ENCODE data around the gene TTC23. TPM values are rescaled to one million over a fixed set of nuclear protein-coding genes. Genes with fewer than 3 reads are reported as not detected.
A peak's percentile ranks its signal among the peaks of the same experiment; 100 is the strongest.
"Not testable (repeated sequence)": the region's sequence is repeated elsewhere in the genome, so short reads cannot be mapped to it uniquely, and the experiment has no call there.

The TTC23 gene
- polyA plus RNA-seq, 1 donor from 2014 or later = 0.99 TPM

DNA sequence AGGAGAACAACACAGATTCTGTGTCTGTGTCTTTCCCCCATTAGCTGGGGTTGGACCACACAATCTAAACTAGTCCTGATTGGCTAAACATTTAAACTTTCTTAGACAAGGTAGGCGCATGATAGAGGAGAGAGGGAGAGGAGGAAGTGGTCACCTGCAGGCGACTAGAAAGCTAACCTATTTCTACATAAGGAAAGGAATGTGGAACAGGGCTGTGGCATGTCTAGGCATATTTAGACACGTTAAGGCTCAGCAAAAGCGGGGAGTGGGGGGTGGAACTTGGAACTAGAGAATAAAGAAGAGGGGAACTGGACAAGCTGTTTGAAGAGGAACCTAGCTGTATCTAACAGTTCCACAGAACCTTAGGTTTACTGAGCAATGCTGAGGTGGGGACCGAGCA lies 14.7 kb upstream of the TTC23 start:
- Mint-ChIP-seq H3K9me3 (no peaks in the 10 kb centered on the region), H3K27me3 (no peaks in the 10 kb centered on the region), H3K4me3 (no peak overlapping the region), H3K27ac (no peak overlapping the region), H3K36me3 (peaks cover 11% of the 10 kb centered on the region), H3K4me1 (no peaks in the 10 kb centered on the region)

GRCh38 chr15:99257107-99257750 lies 7.8 kb upstream of the TTC23 start:
- Mint-ChIP-seq H3K9me3 (no peaks in the 10 kb centered on the region), H3K4me1 (peaks cover 11 to 15% (median 15%) of the 10 kb centered on the region in 3 donors), H3K27me3 (no peaks in the 10 kb centered on the region), H3K36me3 (peaks cover 15% of the 10 kb centered on the region), H3K4me3 (no peak overlapping the region), H3K27ac (no peak overlapping the region)

- Mint-ChIP-seq H3K27ac (no peak overlapping the region), H3K9me3 (peaks cover 0 to 1% (median 0%) of the 10 kb centered on the region in 3 donors), H3K4me3 (peak overlapping the region in 3 of 4 donors; percentile 46 to 58 (median 50)), H3K4me1 (peaks cover 25 to 28% (median 27%) of the 10 kb centered on the region in 3 donors), H3K36me3 (peaks cover 12% of the 10 kb centered on the region), H3K27me3 (no peaks in the 10 kb centered on the region)
Observed at GRCh38 chr15:99253381-99254090, 4.2 kb upstream of the TTC23 start.

DNA sequence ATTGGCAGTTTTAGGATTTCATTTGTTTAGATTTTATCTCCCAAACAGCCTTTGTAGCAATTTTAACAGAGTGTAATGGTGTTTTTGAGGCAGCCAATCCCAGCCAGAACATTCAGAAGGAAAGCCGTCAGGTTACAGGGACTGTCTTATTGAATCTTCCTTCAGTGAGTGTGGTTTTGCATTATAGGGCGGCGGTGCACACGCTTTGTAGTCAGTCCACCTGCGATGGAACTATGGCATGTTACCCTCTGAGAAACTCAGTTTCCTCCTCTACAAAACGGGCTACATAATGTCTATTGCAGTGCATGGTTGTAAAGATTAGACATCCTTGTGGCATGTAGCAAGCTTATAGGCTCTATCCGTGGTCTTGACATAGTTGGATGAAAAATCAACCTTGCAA lies 2.9 kb upstream of the TTC23 start:
- H3K36me3 Mint-ChIP-seq = peaks cover 6% of the 10 kb centered on the region
- peak overlapping the region in 3 of 4 donors; percentile 90 to 98 (median 92) for H3K4me3 Mint-ChIP-seq
- H3K4me1 Mint-ChIP-seq = peaks cover 25 to 28% (median 27%) of the 10 kb centered on the region in 3 donors
- H3K27ac Mint-ChIP-seq = peak overlapping the region in 1 of 3 donors; percentile 82
- peaks cover 0 to 1% (median 0%) of the 10 kb centered on the region in 3 donors for H3K9me3 Mint-ChIP-seq
- H3K27me3 Mint-ChIP-seq = no peaks in the 10 kb centered on the region

GRCh38 chr15:99250857-99251841 lies 1.8 kb upstream of the TTC23 start, which contains the start of gene LRRC28:
Gene LRRC28 (plus strand): TSS chr15:99251481. CDS start chr15:99255958, 4,477 bp downstream.
- peaks cover 0 to 1% (median 0%) of the 10 kb centered on the region in 3 donors for H3K9me3 Mint-ChIP-seq
- peak within 1 kb of the TSS; percentile 63 to 93 (median 82) for H3K27ac Mint-ChIP-seq
- H3K4me3 Mint-ChIP-seq = peak within 1 kb of the TSS in 3 of 4 donors; percentile 90 to 98 (median 92)
- peaks cover 25 to 28% (median 28%) of the 10 kb centered on the region in 3 donors for H3K4me1 Mint-ChIP-seq
- peaks cover 3% of the 10 kb centered on the region for H3K36me3 Mint-ChIP-seq
- no peaks in the 10 kb centered on the region for H3K27me3 Mint-ChIP-seq

- peaks cover 0 to 1% (median 0%) of the 10 kb centered on the region in 3 donors for H3K9me3 Mint-ChIP-seq
- H3K4me1 Mint-ChIP-seq = peaks cover 25 to 28% (median 28%) of the 10 kb centered on the region in 3 donors
- H3K27me3 Mint-ChIP-seq = no peaks in the 10 kb centered on the region
- H3K36me3 Mint-ChIP-seq = peaks cover 4% of the 10 kb centered on the region
- peak overlapping the region in 3 of 4 donors; percentile 90 to 98 (median 92) for H3K4me3 Mint-ChIP-seq
- H3K27ac Mint-ChIP-seq = peak overlapping the region; percentile 63 to 93 (median 82)
Observed at GRCh38 chr15:99250494-99250856, 1.1 kb upstream of the TTC23 start.

DNA sequence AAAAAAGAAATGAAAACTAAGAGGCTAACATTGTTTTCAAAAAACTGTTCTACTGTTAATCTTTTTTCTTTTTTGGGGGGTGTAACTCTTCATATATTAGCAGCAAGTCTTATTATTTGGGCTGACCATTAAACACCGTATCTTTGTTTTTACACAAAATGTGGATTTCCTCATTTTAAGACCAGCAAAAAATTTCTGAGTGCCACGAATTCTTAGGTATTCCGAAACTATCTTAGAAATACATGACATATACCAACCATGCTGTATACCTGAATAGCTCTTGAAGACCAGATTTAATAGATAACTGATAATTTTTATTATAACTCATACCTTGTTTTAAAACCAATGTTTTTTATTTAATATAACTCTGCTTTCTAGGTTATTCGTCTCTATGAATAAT lies 620 bp upstream of the TTC23 start:
- H3K27ac Mint-ChIP-seq = no peak overlapping the region
- no peaks in the 10 kb centered on the region for H3K27me3 Mint-ChIP-seq
- peaks cover 0 to 1% (median 0%) of the 10 kb centered on the region in 3 donors for H3K9me3 Mint-ChIP-seq
- H3K4me1 Mint-ChIP-seq = peaks cover 25 to 28% (median 28%) of the 10 kb centered on the region in 3 donors
- H3K36me3 Mint-ChIP-seq = peaks cover 5% of the 10 kb centered on the region
- peak overlapping the region in 1 of 4 donors; percentile 39 for H3K4me3 Mint-ChIP-seq

GRCh38 chr15:99248000-99248715 lies 1.2 kb downstream of the TTC23 start:
- H3K9me3 Mint-ChIP-seq = peaks cover 0 to 1% (median 0%) of the 10 kb centered on the region in 3 donors
- H3K4me1 Mint-ChIP-seq = peaks cover 20 to 21% (median 20%) of the 10 kb centered on the region in 3 donors
- H3K4me3 Mint-ChIP-seq = no peak overlapping the region
- H3K27ac Mint-ChIP-seq = no peak overlapping the region
- peaks cover 1% of the 10 kb centered on the region for H3K36me3 Mint-ChIP-seq
- H3K27me3 Mint-ChIP-seq = peaks cover 3% of the 10 kb centered on the region

DNA sequence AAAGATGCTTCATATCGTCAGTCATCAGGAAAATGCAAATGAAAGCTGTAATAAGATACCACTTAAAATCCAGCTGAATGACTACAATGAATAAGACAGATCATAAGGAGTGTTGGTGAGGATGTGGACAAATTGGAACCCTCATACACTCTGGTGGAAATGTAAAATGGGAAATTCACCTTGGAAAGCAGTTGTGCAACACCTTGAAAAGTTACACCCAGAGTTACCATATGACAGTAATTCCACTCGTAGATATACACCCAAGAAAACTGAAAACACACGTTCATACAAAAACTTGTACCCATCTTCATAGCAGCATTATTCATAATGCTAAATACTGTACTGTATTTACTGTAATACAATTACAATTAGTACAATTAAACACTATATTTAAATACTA lies 2.3 kb downstream of the TTC23 start:
- Mint-ChIP-seq H3K36me3 (peaks cover 1% of the 10 kb centered on the region), H3K27me3 (peaks cover 3% of the 10 kb centered on the region), H3K9me3 (peaks cover 0 to 1% (median 0%) of the 10 kb centered on the region in 3 donors), H3K4me1 (peaks cover 12% of the 10 kb centered on the region in 3 donors), H3K27ac (no peak overlapping the region), H3K4me3 (no peak overlapping the region)

DNA sequence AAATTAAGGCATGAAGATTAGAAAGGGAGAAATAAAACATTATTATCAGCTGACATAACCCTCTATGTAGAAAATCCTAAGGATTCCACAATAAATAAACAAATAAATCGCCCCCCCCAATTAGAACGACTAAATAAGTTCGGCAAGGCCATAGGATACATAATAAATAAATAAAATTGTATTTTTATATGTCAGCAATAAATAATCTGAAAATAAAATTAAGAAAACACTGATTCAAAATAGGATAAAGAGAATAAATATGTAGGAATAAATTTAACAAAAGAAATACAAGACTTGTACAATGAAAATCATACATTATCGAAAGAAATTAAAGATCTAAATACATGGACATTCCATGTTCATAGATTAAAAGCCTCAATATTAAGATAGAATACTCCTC lies 5.1 kb downstream of the TTC23 start:
- Mint-ChIP-seq H3K27ac (no peak overlapping the region), H3K4me3 (no peak overlapping the region), H3K27me3 (peaks cover 3% of the 10 kb centered on the region), H3K9me3 (no peaks in the 10 kb centered on the region), H3K36me3 (peaks cover 1% of the 10 kb centered on the region), H3K4me1 (peaks cover 0 to 3% (median 0%) of the 10 kb centered on the region in 3 donors)

- no peak overlapping the region for H3K4me3 Mint-ChIP-seq
- peaks cover 0 to 2% (median 0%) of the 10 kb centered on the region in 3 donors for H3K4me1 Mint-ChIP-seq
- H3K36me3 Mint-ChIP-seq = peaks cover 1% of the 10 kb centered on the region
- H3K27ac Mint-ChIP-seq = no peak overlapping the region
- H3K27me3 Mint-ChIP-seq = peaks cover 3% of the 10 kb centered on the region
- no peaks in the 10 kb centered on the region for H3K9me3 Mint-ChIP-seq
Observed at GRCh38 chr15:99241752-99242151, 7.6 kb downstream of the TTC23 start.

- Mint-ChIP-seq H3K4me3 (no peak overlapping the region), H3K27me3 (peaks cover 4% of the 10 kb centered on the region), H3K4me1 (peaks cover 0 to 2% (median 0%) of the 10 kb centered on the region in 3 donors), H3K9me3 (no peaks in the 10 kb centered on the region), H3K36me3 (no peaks in the 10 kb centered on the region), H3K27ac (no peak overlapping the region)
Observed at GRCh38 chr15:99239545-99240198, 9.7 kb downstream of the TTC23 start.

DNA sequence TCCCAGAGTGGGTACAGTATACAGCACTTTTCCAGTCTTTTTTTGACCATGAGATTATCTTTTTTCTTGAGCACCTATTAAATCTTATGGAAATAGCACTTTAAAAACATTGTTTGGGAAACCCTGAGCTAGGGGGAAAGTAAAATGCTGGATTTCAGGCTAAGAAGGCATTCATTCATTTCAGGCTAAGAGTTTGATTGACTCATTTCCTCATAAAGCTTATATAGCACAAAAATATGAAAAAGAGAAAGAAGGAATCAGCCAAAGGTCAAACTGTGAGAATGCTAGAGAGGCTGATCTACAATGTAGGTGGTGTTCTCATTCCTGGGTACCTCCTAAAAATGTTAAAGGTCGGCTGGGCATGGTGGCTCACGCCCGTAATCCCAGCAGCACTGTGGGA lies 10.5 kb downstream of the TTC23 start:
- Mint-ChIP-seq H3K36me3 (no peaks in the 10 kb centered on the region), H3K27ac (no peak overlapping the region), H3K27me3 (peaks cover 4% of the 10 kb centered on the region), H3K9me3 (no peaks in the 10 kb centered on the region), H3K4me3 (no peak overlapping the region), H3K4me1 (peaks cover 0 to 2% (median 0%) of the 10 kb centered on the region in 3 donors)

DNA sequence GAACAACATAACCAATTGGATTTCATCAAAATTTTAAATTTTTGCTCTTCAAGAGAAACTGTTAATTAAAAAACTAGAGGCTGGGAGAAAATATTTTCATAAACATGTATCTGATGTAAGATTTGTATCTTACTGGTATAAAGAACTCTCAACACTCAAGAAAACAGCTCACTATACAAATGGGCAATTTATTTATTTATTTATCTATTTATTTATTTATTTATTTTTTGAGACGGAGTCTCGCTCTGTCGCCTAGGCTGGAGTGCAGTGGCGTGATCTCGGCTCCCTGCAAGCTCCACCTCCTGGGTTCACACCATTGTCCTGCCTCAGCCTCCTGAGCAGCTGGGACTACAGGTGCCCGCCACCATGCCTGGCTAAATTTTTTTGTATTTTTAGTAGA lies 15.2 kb downstream of the TTC23 start:
- H3K27ac Mint-ChIP-seq, H3K36me3 Mint-ChIP-seq, H3K9me3 Mint-ChIP-seq, H3K27me3 Mint-ChIP-seq, H3K4me1 Mint-ChIP-seq, H3K4me3 Mint-ChIP-seq: not testable (repeated sequence)

Measured in IgD-negative memory B cell (primary cell).